ENCODE results near the gene IFIT3. TPM values are rescaled to one million over a fixed set of nuclear protein-coding genes. Genes with fewer than 3 reads are reported as not detected.

Gene IFIT3
- total and polyA plus RNA-seq, 8 donors, result 2.3 to 11.6 (median 3.9) TPM

DNA sequence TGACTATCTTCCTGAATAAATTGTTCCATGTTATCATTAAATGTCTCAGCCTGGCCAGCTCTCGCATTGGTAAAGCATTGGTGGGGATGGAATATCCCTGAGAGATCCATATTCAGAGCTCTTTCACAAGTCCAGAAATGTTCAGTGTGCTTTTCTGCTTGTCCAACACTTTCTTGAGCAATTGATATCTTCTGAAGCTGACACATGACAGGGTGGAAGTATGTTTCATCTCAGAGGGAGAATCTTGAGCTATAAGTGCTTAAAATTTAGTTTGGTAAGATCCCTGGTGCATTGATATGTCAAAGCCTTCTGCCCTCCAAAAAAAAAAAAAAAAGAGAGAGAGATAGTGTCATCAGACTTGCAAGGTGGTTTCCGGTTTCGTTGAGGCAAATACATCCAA lies 7.4 kb downstream of the IFIT3 start:
- TF ChIP-seq, protein P1, sequence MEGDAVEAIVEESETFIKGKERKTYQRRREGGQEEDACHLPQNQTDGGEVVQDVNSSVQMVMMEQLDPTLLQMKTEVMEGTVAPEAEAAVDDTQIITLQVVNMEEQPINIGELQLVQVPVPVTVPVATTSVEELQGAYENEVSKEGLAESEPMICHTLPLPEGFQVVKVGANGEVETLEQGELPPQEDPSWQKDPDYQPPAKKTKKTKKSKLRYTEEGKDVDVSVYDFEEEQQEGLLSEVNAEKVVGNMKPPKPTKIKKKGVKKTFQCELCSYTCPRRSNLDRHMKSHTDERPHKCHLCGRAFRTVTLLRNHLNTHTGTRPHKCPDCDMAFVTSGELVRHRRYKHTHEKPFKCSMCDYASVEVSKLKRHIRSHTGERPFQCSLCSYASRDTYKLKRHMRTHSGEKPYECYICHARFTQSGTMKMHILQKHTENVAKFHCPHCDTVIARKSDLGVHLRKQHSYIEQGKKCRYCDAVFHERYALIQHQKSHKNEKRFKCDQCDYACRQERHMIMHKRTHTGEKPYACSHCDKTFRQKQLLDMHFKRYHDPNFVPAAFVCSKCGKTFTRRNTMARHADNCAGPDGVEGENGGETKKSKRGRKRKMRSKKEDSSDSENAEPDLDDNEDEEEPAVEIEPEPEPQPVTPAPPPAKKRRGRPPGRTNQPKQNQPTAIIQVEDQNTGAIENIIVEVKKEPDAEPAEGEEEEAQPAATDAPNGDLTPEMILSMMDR (IDR thresholded peaks at IDR 0.05), result no peak
- H3K4me3 ChIP-seq, result no peak overlapping the region
- DNase-seq (no peak), ATAC-seq (no peak), FAIRE-seq (no peak)
- peaks cover 0 to 4% (median 0%) of the 10 kb centered on the region in 3 donors for H3K36me3 ChIP-seq
- H3K9me3 ChIP-seq, result no peaks in the 10 kb centered on the region
- peaks cover 0 to 14% (median 0%) of the 10 kb centered on the region in 3 donors for H3K4me1 ChIP-seq
- no peak overlapping the region for H3K27ac ChIP-seq
- intact Hi-C loops (cut with DNase I), result no loop called here
- no peaks in the 10 kb centered on the region for H3K27me3 ChIP-seq
- 93% methylated on average over 3 of the region's 3 CpGs for WGBS, 2 donors

DNA sequence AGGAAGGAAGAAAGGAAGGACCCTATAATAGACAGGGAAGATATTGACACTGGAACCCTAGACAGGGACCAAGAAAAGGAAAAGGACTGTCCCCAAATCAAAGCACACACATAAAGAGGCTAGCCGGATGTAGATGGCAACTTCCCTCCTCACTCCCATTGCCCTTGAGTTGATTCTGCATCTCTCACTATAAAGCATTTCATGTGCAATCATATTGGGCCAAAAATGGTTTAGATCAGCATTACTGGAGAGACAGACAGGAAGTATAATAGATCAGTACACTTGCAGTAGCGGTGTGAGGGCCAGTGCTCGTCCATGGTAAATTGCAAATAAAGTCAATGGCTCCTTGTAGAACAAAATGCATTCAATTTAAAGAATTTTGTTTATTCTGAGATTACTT lies 8.4 kb downstream of the IFIT3 start:
- TF ChIP-seq, protein P1 (IDR thresholded peaks at IDR 0.05), result no peak
- H3K9me3 ChIP-seq, result no peaks in the 10 kb centered on the region
- H3K36me3 ChIP-seq, result peaks cover 0 to 4% (median 0%) of the 10 kb centered on the region in 3 donors
- DNase-seq, result no peak
- 90 to 93% methylated on average over 3 of the region's 3 CpGs for WGBS, 2 donors
- no peaks in the 10 kb centered on the region for H3K27me3 ChIP-seq
- H3K27ac ChIP-seq, result no peak overlapping the region
- H3K4me3 ChIP-seq, result no peak overlapping the region
- intact Hi-C loops (cut with DNase I), result no loop called here
- peaks cover 0 to 14% (median 0%) of the 10 kb centered on the region in 3 donors for H3K4me1 ChIP-seq
- no peak for FAIRE-seq
- no peak for ATAC-seq

DNA sequence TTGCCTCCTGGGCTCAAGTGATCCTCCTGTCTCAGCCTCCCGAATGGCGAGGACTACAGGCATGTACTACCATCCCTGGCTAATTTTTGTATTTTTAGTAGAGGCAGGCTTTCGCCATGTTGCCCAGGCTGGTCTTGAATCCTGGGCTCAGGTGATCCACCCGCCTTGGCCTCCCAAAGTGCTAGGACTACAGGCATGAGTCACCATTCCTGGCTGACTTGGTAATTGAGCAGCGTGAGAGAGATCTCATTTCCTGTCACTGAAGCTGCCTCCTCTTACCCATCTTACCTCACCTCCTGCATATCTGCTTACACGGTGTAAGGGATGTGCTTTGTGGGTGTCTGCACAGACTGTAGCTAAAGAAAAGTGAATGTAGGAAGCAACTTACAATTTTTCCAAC lies 9.7 kb downstream of the IFIT3 start:
- peaks cover 0 to 4% (median 0%) of the 10 kb centered on the region in 3 donors for H3K36me3 ChIP-seq
- TF ChIP-seq, protein P1 (IDR thresholded peaks at IDR 0.05), result no peak
- ATAC-seq (no peak), DNase-seq (no peak), FAIRE-seq (no peak)
- 92 to 94% methylated on average over 6 of the region's 6 CpGs for WGBS, 2 donors
- H3K27me3 ChIP-seq, result no peaks in the 10 kb centered on the region
- H3K27ac ChIP-seq, result no peak overlapping the region
- peaks cover 0 to 14% (median 0%) of the 10 kb centered on the region in 3 donors for H3K4me1 ChIP-seq
- intact Hi-C loops (cut with DNase I), result no loop called here
- H3K9me3 ChIP-seq, result no peaks in the 10 kb centered on the region
- H3K4me3 ChIP-seq, result no peak overlapping the region

DNA sequence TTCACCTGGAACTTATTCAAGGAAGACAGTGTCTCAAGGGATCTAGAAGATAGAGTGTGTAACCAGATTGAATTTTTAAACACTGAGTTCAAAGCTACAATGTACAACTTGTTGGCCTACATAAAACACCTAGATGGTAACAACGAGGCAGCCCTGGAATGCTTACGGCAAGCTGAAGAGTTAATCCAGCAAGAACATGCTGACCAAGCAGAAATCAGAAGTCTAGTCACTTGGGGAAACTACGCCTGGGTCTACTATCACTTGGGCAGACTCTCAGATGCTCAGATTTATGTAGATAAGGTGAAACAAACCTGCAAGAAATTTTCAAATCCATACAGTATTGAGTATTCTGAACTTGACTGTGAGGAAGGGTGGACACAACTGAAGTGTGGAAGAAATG lies 10.9 kb downstream of the IFIT3 start:
- peaks cover 0 to 4% (median 0%) of the 10 kb centered on the region in 3 donors for H3K4me1 ChIP-seq
- H3K27me3 ChIP-seq, result no peaks in the 10 kb centered on the region
- FAIRE-seq (no peak), DNase-seq (no peak), ATAC-seq (no peak)
- intact Hi-C loops (cut with DNase I), result no loop called here
- no peak overlapping the region for H3K27ac ChIP-seq
- TF ChIP-seq, protein P1 (IDR thresholded peaks at IDR 0.05), result no peak
- 94 to 96% methylated on average over 3 of the region's 3 CpGs for WGBS, 2 donors
- no peaks in the 10 kb centered on the region for H3K9me3 ChIP-seq
- no peak overlapping the region for H3K4me3 ChIP-seq
- H3K36me3 ChIP-seq, result peaks cover 0 to 4% (median 0%) of the 10 kb centered on the region in 3 donors

DNA sequence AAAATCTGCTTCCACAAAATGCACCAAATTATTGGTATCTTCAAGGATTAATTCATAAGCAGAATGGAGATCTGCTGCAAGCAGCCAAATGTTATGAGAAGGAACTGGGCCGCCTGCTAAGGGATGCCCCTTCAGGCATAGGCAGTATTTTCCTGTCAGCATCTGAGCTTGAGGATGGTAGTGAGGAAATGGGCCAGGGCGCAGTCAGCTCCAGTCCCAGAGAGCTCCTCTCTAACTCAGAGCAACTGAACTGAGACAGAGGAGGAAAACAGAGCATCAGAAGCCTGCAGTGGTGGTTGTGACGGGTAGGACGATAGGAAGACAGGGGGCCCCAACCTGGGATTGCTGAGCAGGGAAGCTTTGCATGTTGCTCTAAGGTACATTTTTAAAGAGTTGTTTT lies 12.1 kb downstream of the IFIT3 start:
- DNase-seq (no peak), FAIRE-seq (no peak), ATAC-seq (no peak)
- Histone ChIP-seq H3K4me3 (no peak overlapping the region), H3K27ac (no peak overlapping the region), H3K36me3 (peaks cover 0 to 4% (median 0%) of the 10 kb centered on the region in 3 donors), H3K27me3 (no peaks in the 10 kb centered on the region), H3K4me1 (no peaks in the 10 kb centered on the region), H3K9me3 (no peaks in the 10 kb centered on the region)
- 94 to 96% methylated on average over 4 of the region's 4 CpGs for WGBS, 2 donors
- intact Hi-C loops (cut with DNase I), result no loop called here
- TF ChIP-seq, protein P1 (IDR thresholded peaks at IDR 0.05), result no peak
